CD1c-positive myeloid dendritic cell (primary cell): Measurements from ENCODE around the gene HMCN2.

ENCODE experiments used
- DNase-seq: peaks from one replicate; pipeline ENCODE4 v3.0.0-alpha.2; 2016; ENCODE audit errors: extremely low spot score

HMCN2 gene

GRCh38 chr9:130265431-130266235 is at the start of gene HMCN2:
HMCN2 (plus strand) TSS chr9:130265760; CDS start chr9:130265879, 119 bp downstream.
- DNase-seq, result no peak

- no peak for DNase-seq
Observed at GRCh38 chr9:130217838-130218237, 47.7 kb upstream of the HMCN2 start.

- no peak for DNase-seq
Observed at GRCh38 chr9:130219661-130220096, 45.9 kb upstream of the HMCN2 start.

GRCh38 chr9:130220352-130220751 is 45.2 kb upstream of the HMCN2 start:
- DNase-seq, result no peak

- DNase-seq, result no peak
Observed at GRCh38 chr9:130222833-130223232, 42.7 kb upstream of the HMCN2 start.

GRCh38 chr9:130225071-130225470 is 40.5 kb upstream of the HMCN2 start:
- DNase-seq, result no peak

GRCh38 chr9:130225586-130225985 is 40.0 kb upstream of the HMCN2 start:
- DNase-seq, result no peak

- no peak for DNase-seq
Observed at GRCh38 chr9:130226112-130226511, 39.4 kb upstream of the HMCN2 start.

GRCh38 chr9:130227833-130228232 is 37.7 kb upstream of the HMCN2 start:
- no peak for DNase-seq

GRCh38 chr9:130229759-130230158 is 35.8 kb upstream of the HMCN2 start:
- no peak for DNase-seq

- no peak for DNase-seq
Observed at GRCh38 chr9:130230631-130231030, 34.9 kb upstream of the HMCN2 start.

- no peak for DNase-seq
Observed at GRCh38 chr9:130232899-130233586, 32.5 kb upstream of the HMCN2 start.

- no peak for DNase-seq
Observed at GRCh38 chr9:130233587-130233945, 32.0 kb upstream of the HMCN2 start.

GRCh38 chr9:130234340-130235260 is 31.0 kb upstream of the HMCN2 start:
- no peak for DNase-seq

- peak; percentile 79 for DNase-seq
Observed at GRCh38 chr9:130235558-130236435, 29.8 kb upstream of the HMCN2 start.

GRCh38 chr9:130236436-130236985 is 29.0 kb upstream of the HMCN2 start:
- DNase-seq, result no peak

GRCh38 chr9:130237076-130237475 is 28.5 kb upstream of the HMCN2 start:
- no peak for DNase-seq

GRCh38 chr9:130237763-130238524 is 27.6 kb upstream of the HMCN2 start:
- no peak for DNase-seq

GRCh38 chr9:130239363-130239695 is 26.2 kb upstream of the HMCN2 start:
- DNase-seq, result no peak

- DNase-seq, result peak; percentile 4
Observed at GRCh38 chr9:130239741-130240241, 25.8 kb upstream of the HMCN2 start.
